Hepatocyte (in vitro differentiated cells): ENCODE measurements around the gene SLC6A12. TPM values are rescaled to one million over a fixed set of nuclear protein-coding genes. Genes with fewer than 3 reads are reported as not detected.

Experiments
- DNase-seq: peaks from one replicate; pipeline ENCODE4 v3.0.0-alpha.2; 2016; ENCODE audit warnings: low spot score
- H2AFZ ChIP-seq: fragments of 200-600 bp; sonication (generic); 2 replicates; pipeline ENCODE4 v1.6.0; 2016; ENCODE audit warnings: antibody characterized with exemption, mild to moderate bottlenecking
- H3K27ac ChIP-seq: fragments of 200-600 bp; sonication (generic); 2 replicates; pipeline ENCODE4 v1.5.1; 2016; ENCODE audit warnings: mild to moderate bottlenecking
- H3K27me3 ChIP-seq: fragments of 200-600 bp; sonication (generic); 2 replicates; pipeline ENCODE4 v1.6.1; 2016
- H3K36me3 ChIP-seq: fragments of 200-600 bp; sonication (generic); replicated peaks from 2 replicates; pipeline ENCODE4 v1.5.1; 2016; ENCODE audit warnings: low read depth; ENCODE audit not compliant: insufficient read depth
- H3K4me1 ChIP-seq: fragments of 200-600 bp; sonication (generic); 2 replicates; pipeline ENCODE4 v1.5.1; 2016; ENCODE audit warnings: mild to moderate bottlenecking, moderate library complexity; ENCODE audit not compliant: insufficient read depth
- H3K4me2 ChIP-seq: fragments of 200-600 bp; sonication (generic); 2 replicates; pipeline ENCODE4 v1.6.0; 2016
- H3K4me3 ChIP-seq: fragments of 200-600 bp; sonication (generic); 2 replicates; pipeline ENCODE4 v1.5.1; 2016; ENCODE audit warnings: mild to moderate bottlenecking
- H3K79me2 ChIP-seq: fragments of 200-600 bp; sonication (generic); 2 replicates; pipeline ENCODE4 v1.6.0; 2017; ENCODE audit warnings: mild to moderate bottlenecking
- H3K9me2 ChIP-seq: fragments of 200-600 bp; sonication (generic); replicated peaks from 2 replicates; pipeline ENCODE4 v1.6.0; 2017; ENCODE audit warnings: mild to moderate bottlenecking; ENCODE audit not compliant: insufficient read depth
- H3K9me3 ChIP-seq: fragments of 200-600 bp; sonication (generic); 2 replicates; pipeline ENCODE4 v1.5.1; 2016; ENCODE audit warnings: low read depth, mild to moderate bottlenecking
- H4K20me1 ChIP-seq: fragments of 200-600 bp; sonication (generic); 2 replicates; pipeline ENCODE4 v1.6.0; 2016; ENCODE audit warnings: mild to moderate bottlenecking; ENCODE audit not compliant: insufficient read depth, poor library complexity, severe bottlenecking
- CTCF ChIP-seq: fragments of 200-600 bp; sonication (generic); IDR thresholded peaks from 2 replicates; pipeline ENCODE4 v1.5.1; 2016; ENCODE audit warnings: antibody characterized with exemption, mild to moderate bottlenecking; ENCODE audit not compliant: poor library complexity
- EZH2 ChIP-seq: fragments of 200-600 bp; sonication (generic); IDR thresholded peaks from 2 replicates; pipeline ENCODE4 v1.6.1; 2016; ENCODE audit warnings: antibody characterized with exemption, mild to moderate bottlenecking, borderline replicate concordance
- EZH2phosphoT487 ChIP-seq: fragments of 200-600 bp; sonication (generic); IDR thresholded peaks from one replicate; pipeline ENCODE4 v1.6.1; 2018; ENCODE audit warnings: antibody characterized with exemption, mild to moderate bottlenecking, low read depth, moderate library complexity; ENCODE audit not compliant: unreplicated experiment, severe bottlenecking
- WGBS: methylation state at CpG from one replicate; pipeline ENCODE4 v1.1.6; 2016; ENCODE audit warnings: low lambda C conversion rate; ENCODE audit errors: missing lambda C conversion rate; 5-methylcytosine and 5-hydroxymethylcytosine counted together
- polyA plus RNA-seq: library from polyadenylated mRNA; unstranded; fragments of >200 nt; fragmentation: Nextera tagmentation; extraction: Ambion mirVana; gene quantifications from 2 replicates; pipeline ENCODE4 v1.2.1, GENCODE V29; 2016
- total RNA-seq: library from RNA; depleted of rRNA; stranded (reverse); fragments of >200 nt; gene quantifications from 2 replicates; pipeline ENCODE4 v1.2.3, GENCODE V29; 2014

SLC6A12 gene
- total and polyA plus RNA-seq, 2 experiments from 2014 or later, result 6.1 to 7.9 TPM

- Histone ChIP-seq H3K36me3 (no peaks in the 10 kb centered on the region), H2AFZ (no peak overlapping the region), H3K9me3 (no peaks in the 10 kb centered on the region), H3K27ac (no peak overlapping the region), H3K4me1 (no peaks in the 10 kb centered on the region), H4K20me1 (no peaks in the 10 kb centered on the region), H3K27me3 (no peaks in the 10 kb centered on the region), H3K79me2 (no peaks in the 10 kb centered on the region), H3K4me3 (no peak overlapping the region), H3K4me2 (no peak overlapping the region), H3K9me2 (no peaks in the 10 kb centered on the region)
- 83% methylated on average over 14 of the region's 14 CpGs for WGBS
- TF ChIP-seq CTCF, result no peak
- TF ChIP-seq EZH2, result no peak
- no peak for TF ChIP-seq EZH2phosphoT487
- no peak for DNase-seq
These were observed 17.1 kb upstream of the SLC6A12 start for GRCh38 chr12:230925-231671.

GRCh38 chr12:229441-230191, 15.7 kb upstream of the SLC6A12 start:
- H4K20me1 ChIP-seq, result no peaks in the 10 kb centered on the region
- H3K4me1 ChIP-seq, result no peaks in the 10 kb centered on the region
- no peak for TF ChIP-seq EZH2
- TF ChIP-seq CTCF, result no peak
- TF ChIP-seq EZH2phosphoT487, result no peak
- no peak overlapping the region for H3K4me3 ChIP-seq
- H3K27ac ChIP-seq, result no peak overlapping the region
- H3K27me3 ChIP-seq, result no peaks in the 10 kb centered on the region
- WGBS, result 85% methylated on average over 26 of the region's 26 CpGs
- no peak overlapping the region for H2AFZ ChIP-seq
- no peak overlapping the region for H3K4me2 ChIP-seq
- no peaks in the 10 kb centered on the region for H3K36me3 ChIP-seq
- no peaks in the 10 kb centered on the region for H3K9me3 ChIP-seq
- H3K79me2 ChIP-seq, result no peaks in the 10 kb centered on the region
- no peak for DNase-seq
- no peaks in the 10 kb centered on the region for H3K9me2 ChIP-seq

- no peaks in the 10 kb centered on the region for H3K9me3 ChIP-seq
- WGBS, result 88% methylated on average over 3 of the region's 3 CpGs
- no peaks in the 10 kb centered on the region for H3K9me2 ChIP-seq
- H3K36me3 ChIP-seq, result no peaks in the 10 kb centered on the region
- H3K27ac ChIP-seq, result no peak overlapping the region
- no peak for DNase-seq
- no peaks in the 10 kb centered on the region for H3K79me2 ChIP-seq
- no peaks in the 10 kb centered on the region for H3K27me3 ChIP-seq
- H4K20me1 ChIP-seq, result no peaks in the 10 kb centered on the region
- H3K4me3 ChIP-seq, result no peak overlapping the region
- H3K4me2 ChIP-seq, result no peak overlapping the region
- TF ChIP-seq EZH2 (no peak), CTCF (no peak), EZH2phosphoT487 (no peak)
- no peaks in the 10 kb centered on the region for H3K4me1 ChIP-seq
- no peak overlapping the region for H2AFZ ChIP-seq
These were observed 14.9 kb upstream of the SLC6A12 start for GRCh38 chr12:228846-229200.
